ENCODE measurements around the gene PAF1. TPM values are rescaled to one million over a fixed set of nuclear protein-coding genes. Genes with fewer than 3 reads are reported as not detected.

PAF1 gene
- total RNA-seq, 1 experiment from 2014 or later, result 59.0 TPM

DNA sequence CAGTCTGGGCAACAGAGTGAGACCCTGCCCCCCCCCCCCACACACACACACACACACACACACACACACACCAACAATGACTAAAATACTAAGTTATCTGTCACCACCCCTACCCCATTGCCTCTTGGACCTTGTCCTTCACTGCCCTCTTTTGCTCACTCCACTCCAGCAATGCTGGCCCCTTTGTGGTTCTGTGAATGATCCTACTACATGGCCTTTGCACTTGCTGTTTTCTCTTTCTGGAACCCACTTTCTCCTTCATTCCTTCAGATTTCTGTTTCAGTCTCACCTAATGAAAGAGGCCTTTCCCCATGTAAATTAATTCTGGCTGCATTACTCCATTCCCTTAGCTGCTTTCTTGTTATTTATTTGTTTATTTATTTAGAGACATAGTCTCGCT is 51.2 kb downstream of the PAF1 start:
- H3K27me3 ChIP-seq (replicated peaks; ENCODE audit: control insufficient read depth, insufficient read depth, low read length), result no peaks in the 10 kb centered on the region
- H3K4me3 ChIP-seq (ENCODE audit: low read depth, low read length), result no peak overlapping the region
- intact Hi-C loops (cut with micrococcal nuclease; ENCODE audit: unreplicated experiment), result loop anchor here (5.0 kb wide), 1 partner anchor 53 kb away; the partner anchor contains the start of genes MED29 and PAF1
- peaks cover 7% of the 10 kb centered on the region for H3K4me1 ChIP-seq
- no peaks in the 10 kb centered on the region for H3K36me3 ChIP-seq (ENCODE audit: control insufficient read depth, insufficient read depth, low read length)
- Mint-ChIP-seq H3K27me3 (ENCODE audit: insufficient read depth, unreplicated experiment) (no peaks in the 10 kb centered on the region), H3K9me3 (ENCODE audit: unreplicated experiment) (no peaks in the 10 kb centered on the region), H3K36me3 (ENCODE audit: insufficient read depth, unreplicated experiment) (peaks cover 12% of the 10 kb centered on the region), H3K4me3 (ENCODE audit: unreplicated experiment) (no peak overlapping the region), H3K4me1 (ENCODE audit: low read depth, unreplicated experiment) (peaks cover 33% of the 10 kb centered on the region), H3K27ac (ENCODE audit: unreplicated experiment) (no peak overlapping the region)
- no peak for DNase-seq
- ChIA-PET POLR2A (no interaction called here), CTCF (no interaction called here)
- no TSS peak for BruUV-seq (replicated peaks)
- TF ChIP-seq, protein P1, sequence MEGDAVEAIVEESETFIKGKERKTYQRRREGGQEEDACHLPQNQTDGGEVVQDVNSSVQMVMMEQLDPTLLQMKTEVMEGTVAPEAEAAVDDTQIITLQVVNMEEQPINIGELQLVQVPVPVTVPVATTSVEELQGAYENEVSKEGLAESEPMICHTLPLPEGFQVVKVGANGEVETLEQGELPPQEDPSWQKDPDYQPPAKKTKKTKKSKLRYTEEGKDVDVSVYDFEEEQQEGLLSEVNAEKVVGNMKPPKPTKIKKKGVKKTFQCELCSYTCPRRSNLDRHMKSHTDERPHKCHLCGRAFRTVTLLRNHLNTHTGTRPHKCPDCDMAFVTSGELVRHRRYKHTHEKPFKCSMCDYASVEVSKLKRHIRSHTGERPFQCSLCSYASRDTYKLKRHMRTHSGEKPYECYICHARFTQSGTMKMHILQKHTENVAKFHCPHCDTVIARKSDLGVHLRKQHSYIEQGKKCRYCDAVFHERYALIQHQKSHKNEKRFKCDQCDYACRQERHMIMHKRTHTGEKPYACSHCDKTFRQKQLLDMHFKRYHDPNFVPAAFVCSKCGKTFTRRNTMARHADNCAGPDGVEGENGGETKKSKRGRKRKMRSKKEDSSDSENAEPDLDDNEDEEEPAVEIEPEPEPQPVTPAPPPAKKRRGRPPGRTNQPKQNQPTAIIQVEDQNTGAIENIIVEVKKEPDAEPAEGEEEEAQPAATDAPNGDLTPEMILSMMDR (IDR thresholded peaks at IDR 0.05; ENCODE audit: insufficient read depth in 1 of 2, low read depth in 1 of 2, low read length in 1 of 2, severe bottlenecking in 1 of 2, unreplicated experiment in 1 of 2), result no peak
- H3K9me3 ChIP-seq, result no peaks in the 10 kb centered on the region

DNA sequence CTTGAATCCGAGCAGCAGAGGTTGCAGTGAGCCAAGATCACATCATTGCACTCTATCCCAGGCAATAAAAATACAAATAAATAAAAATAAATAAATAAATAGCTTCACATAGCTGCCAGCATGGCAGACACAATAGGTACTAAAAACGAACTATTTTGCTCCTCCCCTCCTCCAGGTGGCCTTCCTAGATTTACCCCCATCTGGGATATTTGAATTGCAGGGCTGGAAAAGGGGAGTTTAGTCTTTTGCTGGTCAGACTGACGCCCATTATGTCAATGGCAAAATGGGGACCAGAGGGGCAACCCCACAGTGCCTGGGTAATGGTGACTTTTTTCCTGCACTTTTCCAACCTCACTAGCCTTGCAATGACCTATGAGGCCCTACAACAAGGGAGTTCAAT is 54.4 kb downstream of the PAF1 start:
- no peak overlapping the region for H3K4me3 ChIP-seq (ENCODE audit: low read depth, low read length)
- H3K27me3 Mint-ChIP-seq (ENCODE audit: insufficient read depth, unreplicated experiment), result no peaks in the 10 kb centered on the region
- no peaks in the 10 kb centered on the region for H3K36me3 ChIP-seq (ENCODE audit: control insufficient read depth, insufficient read depth, low read length)
- ChIA-PET CTCF (no interaction called here), POLR2A (no interaction called here)
- no peaks in the 10 kb centered on the region for H3K27me3 ChIP-seq (replicated peaks; ENCODE audit: control insufficient read depth, insufficient read depth, low read length)
- no peaks in the 10 kb centered on the region for H3K9me3 ChIP-seq
- no peak overlapping the region for H3K27ac Mint-ChIP-seq (ENCODE audit: unreplicated experiment)
- intact Hi-C loops (cut with micrococcal nuclease; ENCODE audit: unreplicated experiment), result no loop called here
- no peak for DNase-seq
- H3K4me1 ChIP-seq, result peaks cover 10% of the 10 kb centered on the region
- BruUV-seq (replicated peaks), result no TSS peak
- peaks cover 4% of the 10 kb centered on the region for H3K36me3 Mint-ChIP-seq (ENCODE audit: insufficient read depth, unreplicated experiment)
- no peaks in the 10 kb centered on the region for H3K9me3 Mint-ChIP-seq (ENCODE audit: unreplicated experiment)
- TF ChIP-seq, protein P1 (IDR thresholded peaks at IDR 0.05; ENCODE audit: insufficient read depth in 1 of 2, low read depth in 1 of 2, low read length in 1 of 2, severe bottlenecking in 1 of 2, unreplicated experiment in 1 of 2), result no peak
- peaks cover 16% of the 10 kb centered on the region for H3K4me1 Mint-ChIP-seq (ENCODE audit: low read depth, unreplicated experiment)
- H3K4me3 Mint-ChIP-seq (ENCODE audit: unreplicated experiment), result no peak overlapping the region

Small RNAs within 50 kb of the gene (microRNA-seq; reads per million reads assigned to microRNA genes)
- gene MIR4530, result not detected

Other genes starting within 250 kb of the PAF1 start
- gene NCCRP1, start 194.1 kb downstream of the PAF1 start, total RNA-seq (2022), result 0.39 and 0.84 TPM in 2 replicates
- gene SYCN, start 186.8 kb downstream of the PAF1 start, total RNA-seq (2022), result not detected in 2 replicates
- not detected in 2 replicates for gene IFNL3, start 146.1 kb downstream of the PAF1 start, total RNA-seq (2022)
- not detected in 2 replicates for gene IFNL4, start 142.2 kb downstream of the PAF1 start, total RNA-seq (2022)
- gene IFNL2, start 122.7 kb downstream of the PAF1 start, total RNA-seq (2022), result not detected in 2 replicates
- gene IFNL1, start 94.7 kb downstream of the PAF1 start, total RNA-seq (2022), result not detected in 2 replicates
- 21.1 and 21.2 TPM in 2 replicates for gene LRFN1, start 70.2 kb downstream of the PAF1 start, total RNA-seq (2022)
- 0.91 TPM in 1 of 2 replicates, not detected in the other for gene GMFG, start 55.1 kb downstream of the PAF1 start, total RNA-seq (2022)
- gene SAMD4B, start 48.7 kb downstream of the PAF1 start, total RNA-seq (2022), result 132 and 147 TPM in 2 replicates
- 50.3 and 50.8 TPM in 2 replicates for gene MED29, start 272 bp upstream of the PAF1 start, total RNA-seq (2022)
- gene ZFP36, start 15.7 kb upstream of the PAF1 start, total RNA-seq (2022), result 25.8 and 29.7 TPM in 2 replicates
- gene PLEKHG2, start 21.6 kb upstream of the PAF1 start, total RNA-seq (2022), result 49.8 and 64.1 TPM in 2 replicates
- gene RPS16, start 44.8 kb upstream of the PAF1 start, total RNA-seq (2022), result 2,801 and 3,019 TPM in 2 replicates
- 171 and 188 TPM in 2 replicates for gene SUPT5H, start 54.5 kb upstream of the PAF1 start, total RNA-seq (2022)
- gene TIMM50, start 89.7 kb upstream of the PAF1 start, total RNA-seq (2022), result 152 and 162 TPM in 2 replicates
- gene DLL3, start 107.8 kb upstream of the PAF1 start, total RNA-seq (2022), result 1.7 and 2.7 TPM in 2 replicates
- gene SELENOV, start 124.0 kb upstream of the PAF1 start, total RNA-seq (2022), result 0.46 and 1.6 TPM in 2 replicates
- gene EID2B, start 141.7 kb upstream of the PAF1 start, total RNA-seq (2022), result 2.1 and 2.8 TPM in 2 replicates
- 21.7 and 26.3 TPM in 2 replicates for gene EID2, start 149.1 kb upstream of the PAF1 start, total RNA-seq (2022)
- gene LGALS13, start 211.4 kb upstream of the PAF1 start, total RNA-seq (2022), result not detected in 2 replicates